Measurements from ENCODE around the gene CYP4F22.

CYP4F22 gene

DNA sequence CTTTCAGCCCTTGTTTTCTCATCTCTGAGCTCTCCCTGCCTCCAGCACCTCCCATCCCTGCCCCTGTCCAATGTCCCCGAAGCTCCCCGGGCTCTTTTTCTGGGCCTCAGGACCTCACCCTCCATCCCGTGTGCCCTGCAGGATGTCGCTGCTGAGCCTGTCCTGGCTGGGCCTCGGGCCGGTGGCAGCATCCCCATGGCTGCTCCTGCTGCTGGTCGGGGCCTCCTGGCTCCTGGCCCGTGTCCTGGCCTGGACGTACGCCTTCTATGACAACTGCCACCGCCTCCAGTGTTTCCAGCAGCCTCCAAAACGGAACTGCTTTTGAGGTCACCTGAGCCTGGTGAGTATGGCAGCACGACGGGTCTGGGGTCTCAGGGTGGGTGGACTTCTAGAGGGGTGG lies 55.6 kb downstream of the CYP4F22 start:
- no peak for DNase-seq (ENCODE audit: extremely low read depth, low read depth)
- TF ChIP-seq CTCF (IDR thresholded peaks at IDR 0.05; ENCODE audit: low read depth, low read length), result no peak

DNA sequence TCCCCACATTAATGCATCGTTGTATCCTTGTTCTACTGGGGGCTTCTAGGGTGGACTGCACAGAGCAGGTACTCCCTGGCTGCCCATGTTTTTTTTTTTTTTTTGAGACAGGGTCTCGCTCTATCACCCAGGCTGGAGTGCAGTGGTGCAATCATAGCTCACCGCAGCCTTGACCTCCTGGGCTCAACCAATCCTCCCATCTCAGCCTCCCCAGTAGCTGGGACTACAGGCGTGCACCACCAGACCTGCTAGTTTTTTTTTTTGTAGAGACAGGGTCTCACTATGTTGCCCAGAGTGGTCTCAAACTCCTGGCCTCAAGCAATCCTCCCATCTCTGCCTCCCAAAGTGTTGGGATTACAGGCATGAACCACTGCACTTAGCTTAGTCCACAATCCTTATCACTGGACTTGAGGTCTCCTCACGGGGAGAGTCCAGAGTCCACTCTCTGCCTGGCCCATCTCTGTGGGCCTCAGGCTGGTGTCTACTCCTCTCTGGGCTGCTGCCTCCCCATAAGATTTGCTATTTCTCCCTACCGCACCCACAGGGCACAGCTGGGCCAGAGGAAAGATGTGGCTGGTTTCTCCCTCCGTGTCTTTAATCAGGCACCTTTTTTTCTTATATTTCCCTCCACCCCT lies 56.3 kb downstream of the CYP4F22 start:
- no peak for DNase-seq (ENCODE audit: extremely low read depth, low read depth)
- no peak for TF ChIP-seq CTCF (IDR thresholded peaks at IDR 0.05; ENCODE audit: low read depth, low read length)

DNA sequence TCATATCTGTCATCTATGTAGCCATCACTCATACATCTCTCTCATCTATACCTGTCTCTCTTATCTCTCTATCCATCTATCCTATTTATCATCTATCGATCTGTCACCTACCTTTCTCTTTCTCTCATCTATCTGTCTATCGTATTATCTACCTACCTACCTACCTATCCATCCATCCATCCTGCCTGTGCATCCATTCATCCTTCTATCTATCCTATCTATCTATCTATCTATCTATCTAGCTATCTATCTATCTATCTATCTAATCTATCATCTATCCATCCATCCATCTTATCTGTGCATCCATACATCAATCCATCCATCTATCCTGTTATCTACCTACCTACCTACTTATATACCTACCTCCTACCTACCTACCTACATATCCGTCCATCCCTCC lies 62.1 kb downstream of the CYP4F22 start:
- TF ChIP-seq CTCF (IDR thresholded peaks at IDR 0.05; ENCODE audit: low read depth, low read length), result no peak
- DNase-seq (ENCODE audit: extremely low read depth, low read depth), result no peak

DNA sequence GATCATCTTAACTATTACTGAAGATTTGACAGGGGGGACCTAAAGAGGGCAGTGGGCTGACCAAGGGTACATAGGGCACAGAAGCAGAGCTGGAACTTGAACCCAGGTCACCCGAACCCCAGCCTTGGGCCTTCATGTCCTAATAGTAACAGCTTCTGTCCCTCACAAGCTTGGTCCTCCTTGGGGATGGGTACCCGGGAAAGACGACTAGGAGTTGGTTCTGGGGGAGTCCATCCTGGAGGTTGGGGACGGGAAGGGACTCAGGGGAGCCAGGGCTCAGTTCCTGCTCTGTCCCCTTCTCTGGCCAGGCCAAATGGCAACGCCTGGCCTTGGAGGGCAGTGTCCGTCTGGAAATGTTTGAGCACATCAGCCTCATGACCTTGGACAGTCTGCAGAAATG lies 67.1 kb downstream of the CYP4F22 start:
- TF ChIP-seq CTCF (IDR thresholded peaks at IDR 0.05; ENCODE audit: low read depth, low read length), result no peak
- DNase-seq (ENCODE audit: extremely low read depth, low read depth), result no peak

- DNase-seq (ENCODE audit: extremely low read depth, low read depth), result no peak
- TF ChIP-seq CTCF (IDR thresholded peaks at IDR 0.05; ENCODE audit: low read depth, low read length), result no peak
These were observed 68.3 kb downstream of the CYP4F22 start for GRCh38 chr19:15576526-15577156.

DNA sequence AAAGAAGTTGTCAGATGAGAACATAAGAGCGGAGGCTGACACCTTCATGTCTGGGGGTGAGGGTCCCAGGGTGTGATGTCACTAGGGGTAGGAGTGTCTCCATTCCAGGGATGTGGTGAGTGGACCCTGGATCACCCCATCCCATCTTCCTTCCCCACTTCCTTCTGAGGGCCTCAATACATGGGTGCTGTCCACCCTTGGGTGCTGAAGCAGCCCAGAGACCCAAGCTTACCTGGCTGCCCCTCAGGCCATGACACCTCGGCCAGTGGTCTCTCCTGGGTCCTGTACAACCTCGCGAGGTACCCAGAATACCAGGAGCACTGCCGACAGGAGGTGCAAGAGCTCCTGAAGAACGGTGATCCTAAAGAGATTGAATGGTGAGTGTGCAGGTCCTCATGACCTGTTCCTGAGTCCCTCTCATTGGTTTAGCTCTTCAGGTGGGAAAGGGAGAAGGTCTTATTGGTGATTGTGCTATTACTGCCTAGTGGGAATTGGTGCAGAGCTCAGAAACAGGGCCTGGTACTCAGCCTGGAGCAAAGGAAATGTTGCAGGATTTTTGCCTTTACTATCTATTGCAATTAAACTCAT lies 69.0 kb downstream of the CYP4F22 start:
- TF ChIP-seq CTCF (IDR thresholded peaks at IDR 0.05; ENCODE audit: low read depth, low read length), result no peak
- DNase-seq (ENCODE audit: extremely low read depth, low read depth), result no peak

DNA sequence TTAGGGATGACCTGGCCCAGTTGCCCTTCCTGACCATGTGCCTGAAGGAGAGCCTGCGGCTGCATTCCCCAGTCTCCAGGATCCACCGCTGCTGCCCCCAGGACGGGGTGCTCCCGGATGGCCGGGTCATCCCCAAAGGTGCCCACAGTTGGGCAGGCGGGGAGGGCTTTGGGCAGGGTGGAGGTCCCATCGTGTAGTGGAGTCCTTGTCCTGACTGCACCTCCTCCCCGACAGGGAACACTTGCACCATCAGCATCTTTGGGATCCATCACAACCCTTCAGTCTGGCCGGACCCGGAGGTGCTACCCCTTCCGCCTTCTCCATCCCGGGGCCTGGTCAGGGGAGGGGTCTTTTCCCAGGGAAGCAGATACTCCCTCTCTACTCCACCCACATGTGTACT lies 75.0 kb downstream of the CYP4F22 start:
- DNase-seq (ENCODE audit: extremely low read depth, low read depth), result no peak
- no peak for TF ChIP-seq CTCF (IDR thresholded peaks at IDR 0.05; ENCODE audit: low read depth, low read length)
